Measurements from ENCODE around the gene PDGFA. TPM values are rescaled to one million over a fixed set of nuclear protein-coding genes. Genes with fewer than 3 reads are reported as not detected.

The PDGFA gene
- polyA plus RNA-seq, 1 experiment, result 17.4 TPM

GRCh38 chr7:532379-533143, 12.9 kb upstream of the PDGFA start:
- no peak for TF ChIP-seq CTCF (IDR thresholded peaks at IDR 0.05; ENCODE audit: insufficient read depth, low read depth, low read length)
- no peak overlapping the region for H3K4me3 ChIP-seq (ENCODE audit: low read depth, low read length)
- peaks cover 5% of the 10 kb centered on the region for H3K27me3 ChIP-seq (ENCODE audit: control insufficient read depth, insufficient read depth, low read length)
- DNase-seq (ENCODE audit: low read depth), result no peak
- CTCF ChIA-PET, result interaction anchor here (1.2 to 1.5 kb wide), 2 partner anchors 12 to 199 kb away, joined by 3 read pairs; partner anchors contain the start of gene PDGFA
- H3K36me3 ChIP-seq (ENCODE audit: control insufficient read depth, insufficient read depth, low read length), result no peaks in the 10 kb centered on the region
- POLR2A ChIA-PET, result no interaction called here

- DNase-seq (ENCODE audit: low read depth), result no peak
- ChIA-PET POLR2A (no interaction called here), CTCF (interaction anchor here (1.2 to 1.5 kb wide), 2 partner anchors 12 to 198 kb away, joined by 3 read pairs; partner anchors contain the start of gene PDGFA)
- TF ChIP-seq CTCF (IDR thresholded peaks at IDR 0.05; ENCODE audit: insufficient read depth, low read depth, low read length), result no peak
- H3K36me3 ChIP-seq (ENCODE audit: control insufficient read depth, insufficient read depth, low read length), result no peaks in the 10 kb centered on the region
- no peak overlapping the region for H3K4me3 ChIP-seq (ENCODE audit: low read depth, low read length)
- peaks cover 5% of the 10 kb centered on the region for H3K27me3 ChIP-seq (ENCODE audit: control insufficient read depth, insufficient read depth, low read length)
Measured at GRCh38 chr7:531777-532176, 12.1 kb upstream of the PDGFA start.

GRCh38 chr7:528451-528850, 8.8 kb upstream of the PDGFA start:
- POLR2A ChIA-PET, result no interaction called here
- TF ChIP-seq CTCF (IDR thresholded peaks at IDR 0.05; ENCODE audit: insufficient read depth, low read depth, low read length), result no peak
- Histone ChIP-seq H3K27me3 (ENCODE audit: control insufficient read depth, insufficient read depth, low read length) (peaks cover 4% of the 10 kb centered on the region), H3K4me3 (ENCODE audit: low read depth, low read length) (no peak overlapping the region), H3K36me3 (ENCODE audit: control insufficient read depth, insufficient read depth, low read length) (no peaks in the 10 kb centered on the region)
- no peak for DNase-seq (ENCODE audit: low read depth)
- CTCF ChIA-PET, result no interaction called here

GRCh38 chr7:527723-528122, 8.1 kb upstream of the PDGFA start:
- H3K4me3 ChIP-seq (ENCODE audit: low read depth, low read length), result no peak overlapping the region

More at GRCh38 chr7:527723-528122, 8.1 kb upstream of the PDGFA start:
- CTCF ChIA-PET, result no interaction called here
- Histone ChIP-seq H3K27me3 (ENCODE audit: control insufficient read depth, insufficient read depth, low read length) (peaks cover 5% of the 10 kb centered on the region), H3K36me3 (ENCODE audit: control insufficient read depth, insufficient read depth, low read length) (no peaks in the 10 kb centered on the region)
- DNase-seq (ENCODE audit: low read depth), result no peak
- TF ChIP-seq CTCF (IDR thresholded peaks at IDR 0.05; ENCODE audit: insufficient read depth, low read depth, low read length), result no peak
- POLR2A ChIA-PET, result no interaction called here

Measured in BJ (cell line).